IMR-90 (cell line): Measurements from ENCODE around the gene ZC3H7B. TPM values are rescaled to one million over a fixed set of nuclear protein-coding genes. Genes with fewer than 3 reads are reported as not detected.
A peak's percentile ranks its signal among the peaks of the same experiment; 100 is the strongest.

Experiments
- ATAC-seq: fragments of 200-7000 bp; cut with Tn5 transposase; 2 replicates; pipeline ENCODE4 v1.9.1; 2020; ENCODE audit warnings: low read depth, mild to moderate bottlenecking, moderate library complexity
- BruUV-seq: library from RNA; stranded (reverse); fragments of 400-500 nt; replicated peaks from 2 replicates; lab custom pipeline; 2021; lab: Mats Ljungman, UMichigan
- CTCF ChIA-PET: fragments of 300-600 bp; formaldehyde crosslinking; extraction: SDS; loops from one replicate; lab custom pipeline; 2021; ENCODE audit warnings: antibody characterized with exemption; lab: Yijun Ruan, JAX
- POLR2A ChIA-PET: fragments of 300-600 bp; sonication (Branson Sonifier 250); formaldehyde crosslinking; loops from one replicate; lab custom pipeline; 2022; ENCODE audit warnings: antibody characterized with exemption; ENCODE audit not compliant: unreplicated experiment; lab: Charles Lee
- DNase-seq: peaks from one replicate; pipeline ENCODE4 v3.0.0; 2013
- H2AFZ ChIP-seq: replicated peaks from 2 replicates; pipeline ENCODE3; 2013; ENCODE audit warnings: low read length, mild to moderate bottlenecking; ENCODE audit not compliant: poor library complexity
- H2AK5ac ChIP-seq: 2 replicates; pipeline ENCODE4 v1.6.1; 2013; ENCODE audit warnings: low read depth, low read length, inconsistent platforms
- H2AK9ac ChIP-seq: replicated peaks from 2 replicates; pipeline ENCODE3; 2013; ENCODE audit warnings: mild to moderate bottlenecking, low read depth, low read length, moderate library complexity; ENCODE audit not compliant: poor library complexity
- H2BK120ac ChIP-seq: 2 replicates; pipeline ENCODE4 v1.6.1; 2013; ENCODE audit warnings: low read depth, low read length, inconsistent platforms
- H2BK15ac ChIP-seq: 3 replicates; pipeline ENCODE4 v1.6.1; 2013; ENCODE audit warnings: low read depth, low read length, inconsistent platforms
- H2BK20ac ChIP-seq: 2 replicates; pipeline ENCODE4 v1.6.1; 2013; ENCODE audit warnings: low read depth, mild to moderate bottlenecking, inconsistent platforms, low read length, moderate library complexity
- H2BK5ac ChIP-seq: 2 replicates; pipeline ENCODE4 v1.6.1; 2013; ENCODE audit warnings: mild to moderate bottlenecking, low read depth, low read length, inconsistent platforms; ENCODE audit not compliant: poor library complexity, severe bottlenecking
- H3K14ac ChIP-seq: replicated peaks from 2 replicates; pipeline ENCODE4 v1.6.1; 2013; ENCODE audit warnings: low read depth, low read length, inconsistent platforms
- H3K18ac ChIP-seq: 2 replicates; pipeline ENCODE4 v1.6.1; 2013; ENCODE audit warnings: low read depth, low read length, control low read depth
- H3K23ac ChIP-seq: 2 replicates; pipeline ENCODE4 v1.6.1; 2013; ENCODE audit warnings: low read depth, low read length, inconsistent platforms
- H3K27ac ChIP-seq: 2 replicates; pipeline ENCODE4 v1.5.1; 2013; ENCODE audit warnings: mild to moderate bottlenecking, control low read depth, low read length; ENCODE audit not compliant: insufficient read depth
- H3K27me3 ChIP-seq: 2 replicates; pipeline ENCODE4 v1.6.1; 2013; ENCODE audit warnings: low read length; ENCODE audit not compliant: control insufficient read depth, insufficient read depth
- H3K36me3 ChIP-seq: 2 replicates; pipeline ENCODE4 v1.6.1; 2013; ENCODE audit warnings: low read length, mixed read lengths; ENCODE audit not compliant: control insufficient read depth, insufficient read depth
- H3K4ac ChIP-seq: 2 replicates; pipeline ENCODE4 v1.6.1; 2013; ENCODE audit warnings: low read depth, low read length, inconsistent platforms
- H3K4me1 ChIP-seq: 2 replicates; pipeline ENCODE4 v1.6.1; 2013; ENCODE audit warnings: low read length, mixed read lengths; ENCODE audit not compliant: control insufficient read depth, insufficient read depth
- H3K4me2 ChIP-seq: 2 replicates; pipeline ENCODE4 v1.6.1; 2013; ENCODE audit warnings: low read depth, mild to moderate bottlenecking, control low read depth, low read length, moderate library complexity
- H3K4me3 ChIP-seq: 2 replicates; pipeline ENCODE4 v1.5.1; 2013; ENCODE audit warnings: low read depth, mild to moderate bottlenecking, control low read depth, low read length, moderate library complexity; ENCODE audit not compliant: insufficient read depth
- H3K56ac ChIP-seq: 2 replicates; pipeline ENCODE4 v1.6.1; 2013; ENCODE audit warnings: low read length, inconsistent platforms; ENCODE audit not compliant: insufficient read depth; ENCODE audit errors: extremely low read depth
- H3K79me1 ChIP-seq, 2 experiments: 2 replicates each; pipeline ENCODE4 v1.6.1; 2013; ENCODE audit warnings: low read length in 2 of 2, inconsistent platforms in 1 of 2, low read depth in 1 of 2
- H3K9ac ChIP-seq: 2 replicates; pipeline ENCODE4 v1.6.1; 2013; ENCODE audit warnings: low read depth, low read length, control low read depth
- H3K9me1 ChIP-seq: 2 replicates; pipeline ENCODE4 v1.6.1; 2013; ENCODE audit warnings: low read length, inconsistent platforms; ENCODE audit not compliant: insufficient read depth
- H3K9me3 ChIP-seq: 2 replicates; pipeline ENCODE4 v1.6.1; 2013; ENCODE audit warnings: low read length; ENCODE audit not compliant: control insufficient read depth, insufficient read depth
- H4K20me1 ChIP-seq: 2 replicates; pipeline ENCODE4 v1.6.1; 2013; ENCODE audit warnings: low read length, inconsistent platforms; ENCODE audit not compliant: insufficient read depth
- H4K5ac ChIP-seq: 2 replicates; pipeline ENCODE4 v1.6.1; 2013; ENCODE audit warnings: mild to moderate bottlenecking, low read depth, low read length, control low read depth
- H4K8ac ChIP-seq, 2 experiments: 2 replicates each; pipeline ENCODE4 v1.6.1; 2013; ENCODE audit warnings: low read depth in 2 of 2, low read length in 2 of 2, control low read depth in 1 of 2, inconsistent platforms in 1 of 2
- H4K91ac ChIP-seq: 2 replicates; pipeline ENCODE4 v1.6.1; 2013; ENCODE audit warnings: low read depth, low read length, inconsistent platforms; ENCODE audit not compliant: insufficient read depth
- BHLHE40 ChIP-seq: fragments of 150-350 bp; IDR thresholded peaks from 2 replicates; pipeline ENCODE4 v1.6.1; 2016; ENCODE audit warnings: mild to moderate bottlenecking, low read depth, low read length
- CHD1 ChIP-seq: IDR thresholded peaks from 2 replicates; pipeline ENCODE4 v1.6.1; 2012; ENCODE audit warnings: low read depth, low read length, improper control_type of control experiment
- WGBS, 2 experiments: methylation state at CpG; one replicate each; pipeline versions ENCODE4 v1.1.5 to v1.1.7; 2013; ENCODE audit warnings: missing lambda C conversion rate in 2 of 2; ENCODE audit not compliant: insufficient read length in 1 of 2; ENCODE audit errors: extremely low coverage in 2 of 2; 5-methylcytosine and 5-hydroxymethylcytosine counted together
- dilution Hi-C: fragments of 300-500 bp; cut with HindIII; formaldehyde crosslinking; loops from one replicate; pipeline ENCODE4 v1.14.3; 2018; ENCODE audit warnings: low sequenced_read_pairs; ENCODE audit not compliant: unreplicated experiment
- in situ Hi-C: fragments of 300-500 bp; cut with MboI; formaldehyde crosslinking; loops from 3 replicates; pipeline ENCODE4 v1.14.3; 2019; ENCODE audit warnings: low sequenced_read_pairs, inconsistent platforms, mixed read lengths
- intact Hi-C: fragments of 100-400 bp; cut with micrococcal nuclease; formaldehyde crosslinking; loops from 2 replicates; pipeline ENCODE4 v1.10.0; 2022
- polyA plus RNA-seq, 3 experiments: library from polyadenylated mRNA; depleted of rRNA; stranded (reverse); fragments of >200 nt; gene quantifications; 2 replicates each; pipeline ENCODE4 v1.2.3, GENCODE V29; 2012; ENCODE audit warnings: low replicate concordance in 1 of 3
- total RNA-seq: library from RNA; depleted of rRNA; stranded (reverse); fragments of >200 nt; gene quantifications from 2 replicates; pipeline ENCODE4 v1.2.3, GENCODE V29; 2012

Gene ZC3H7B
- total and polyA plus RNA-seq, 2 of the 4 experiments (the other 2 are of a cell fraction) = 37.6 to 72.3 TPM

- no peak overlapping the region; the same call in 1 of the 2 replicates for H2AK5ac ChIP-seq
- BruUV-seq = TSS peak; percentile 28
- peaks cover 23 to 80% of the 10 kb centered on the region in 2 experiments for H3K79me1 ChIP-seq
- H3K27me3 ChIP-seq = no peaks in the 10 kb centered on the region
- peaks cover 28% of the 10 kb centered on the region for H3K9me1 ChIP-seq
- peaks cover 22% of the 10 kb centered on the region for H3K36me3 ChIP-seq
- ATAC-seq (no peak), DNase-seq (no peak)
- H3K27ac ChIP-seq = no peak overlapping the region
- H3K4ac ChIP-seq = no peak overlapping the region
- no peaks in the 10 kb centered on the region for H3K9me3 ChIP-seq
- H2AK9ac ChIP-seq = no peak overlapping the region
- 0 out of 2 replicates have a peak overlapping the region, but pooled peaks have one; percentile 49 for H3K23ac ChIP-seq
- no peak for TF ChIP-seq CHD1
- no peak for TF ChIP-seq BHLHE40
- CTCF ChIA-PET = no interaction called here
- intact Hi-C loops (no loop called here), dilution Hi-C loops (no loop called here), in situ Hi-C loops (no loop called here)
- H2BK120ac ChIP-seq = no peak overlapping the region
- no peak overlapping the region for H2BK5ac ChIP-seq
- no peak overlapping the region for H3K14ac ChIP-seq
- no peak overlapping the region for H4K5ac ChIP-seq
- H3K4me2 ChIP-seq = no peak overlapping the region
- no peak overlapping the region for H4K8ac ChIP-seq
- H3K4me3 ChIP-seq = no peak overlapping the region
- no peak overlapping the region for H2BK15ac ChIP-seq
- no peak overlapping the region for H2BK20ac ChIP-seq
- H4K91ac ChIP-seq = no peak overlapping the region
- H2AFZ ChIP-seq = no peak overlapping the region
- 100% methylated on average over 1 of the region's 1 CpG; no CpG with 5 or more reads in 1 of the 2 experiments for WGBS, 2 experiments
- peaks cover 4% of the 10 kb centered on the region; the same call in 1 of the 2 replicates for H3K4me1 ChIP-seq
- no peak overlapping the region for H3K56ac ChIP-seq
- H3K9ac ChIP-seq = no peak overlapping the region
- H3K18ac ChIP-seq = no peak overlapping the region
- POLR2A ChIA-PET = no interaction called here
- H4K20me1 ChIP-seq = peaks cover 89% of the 10 kb centered on the region
Observed at GRCh38 chr22:41315586-41315985, 14.3 kb downstream of the ZC3H7B start.
